SH-SY5Y (cell line): ENCODE measurements around the gene OR9Q2.
"Not testable (repeated sequence)": the region's sequence is repeated elsewhere in the genome, so short reads cannot be mapped to it uniquely, and the experiment has no call there.

Experiments used
- GATA2 ChIP-seq: IDR thresholded peaks from 2 replicates; pipeline ENCODE4 v1.6.1; 2011; ENCODE audit warnings: mild to moderate bottlenecking, low read depth, low read length
- GATA3 ChIP-seq: IDR thresholded peaks from 2 replicates; pipeline ENCODE4 v1.6.1; 2011; ENCODE audit warnings: low read depth, mild to moderate bottlenecking, low read length, moderate library complexity

Gene OR9Q2

GRCh38 chr11:58212420-58212819 lies 23.6 kb downstream of the OR9Q2 start, which contains the start of gene OR1S1:
Gene OR1S1, plus strand, starts transcription at chr11:58212720.
- not testable (repeated sequence) for TF ChIP-seq GATA3, GATA2

GRCh38 chr11:58216476-58216875 lies 27.6 kb downstream of the OR9Q2 start:
- TF ChIP-seq GATA2, result no peak
- TF ChIP-seq GATA3, result no peak

- TF ChIP-seq GATA2, result no peak
- TF ChIP-seq GATA3, result no peak
Observed at GRCh38 chr11:58222721-58223120, 33.9 kb downstream of the OR9Q2 start.

- no peak for TF ChIP-seq GATA2
- no peak for TF ChIP-seq GATA3
Observed at GRCh38 chr11:58227956-58228615, 39.2 kb downstream of the OR9Q2 start.
